Lower leg skin (tissue), 4 donors: ENCODE results near the gene PDCD1. TPM values are rescaled to one million over a fixed set of nuclear protein-coding genes. Genes with fewer than 3 reads are reported as not detected.

ENCODE experiments used
- DNase-seq, 2 donors: peaks; one replicate each; pipeline ENCODE4 v3.0.0-alpha.2; 2019; ENCODE audit warnings: low spot score in 2 of 2
- H3K4me3 ChIP-seq: fragments of 200-600 bp; sonication (generic); 2 replicates; pipeline ENCODE4 v1.5.1; 2017; ENCODE audit warnings: mild to moderate bottlenecking, low read depth; ENCODE audit not compliant: poor library complexity, severe bottlenecking
- CTCF ChIP-seq, 3 donors: fragments of 450-650 bp; IDR thresholded peaks; one replicate each; pipeline ENCODE4 v1.5.1; 2016; ENCODE audit warnings: antibody characterized with exemption in 3 of 3, mild to moderate bottlenecking in 3 of 3, moderate library complexity in 2 of 3
- POLR2A ChIP-seq, 2 donors: fragments of 450-650 bp; IDR thresholded peaks; one replicate each; pipeline ENCODE4 v1.6.1; 2016 to 2017; ENCODE audit warnings: antibody characterized with exemption in 2 of 2, mild to moderate bottlenecking in 1 of 2, moderate library complexity in 1 of 2
- WGBS, 2 donors: methylation state at CpG; one replicate each; pipeline ENCODE4 v1.1.5; 2018; 5-methylcytosine and 5-hydroxymethylcytosine counted together
- intact Hi-C: fragments of 100-400 bp; cut with DNase I; formaldehyde crosslinking; loops from one replicate; pipeline ENCODE4 v1.15.0; 2023; ENCODE audit warnings: low total_unique reads
- total RNA-seq, 4 donors: library from RNA; depleted of rRNA; stranded (reverse); fragments of >200 nt; gene quantifications; one replicate each; pipeline ENCODE4 v1.1.0, GENCODE V29; 2016

The PDCD1 gene
- total RNA-seq, 4 donors from 2014 or later = 0.42 to 1.3 (median 0.86) TPM; not detected in 1

DNA sequence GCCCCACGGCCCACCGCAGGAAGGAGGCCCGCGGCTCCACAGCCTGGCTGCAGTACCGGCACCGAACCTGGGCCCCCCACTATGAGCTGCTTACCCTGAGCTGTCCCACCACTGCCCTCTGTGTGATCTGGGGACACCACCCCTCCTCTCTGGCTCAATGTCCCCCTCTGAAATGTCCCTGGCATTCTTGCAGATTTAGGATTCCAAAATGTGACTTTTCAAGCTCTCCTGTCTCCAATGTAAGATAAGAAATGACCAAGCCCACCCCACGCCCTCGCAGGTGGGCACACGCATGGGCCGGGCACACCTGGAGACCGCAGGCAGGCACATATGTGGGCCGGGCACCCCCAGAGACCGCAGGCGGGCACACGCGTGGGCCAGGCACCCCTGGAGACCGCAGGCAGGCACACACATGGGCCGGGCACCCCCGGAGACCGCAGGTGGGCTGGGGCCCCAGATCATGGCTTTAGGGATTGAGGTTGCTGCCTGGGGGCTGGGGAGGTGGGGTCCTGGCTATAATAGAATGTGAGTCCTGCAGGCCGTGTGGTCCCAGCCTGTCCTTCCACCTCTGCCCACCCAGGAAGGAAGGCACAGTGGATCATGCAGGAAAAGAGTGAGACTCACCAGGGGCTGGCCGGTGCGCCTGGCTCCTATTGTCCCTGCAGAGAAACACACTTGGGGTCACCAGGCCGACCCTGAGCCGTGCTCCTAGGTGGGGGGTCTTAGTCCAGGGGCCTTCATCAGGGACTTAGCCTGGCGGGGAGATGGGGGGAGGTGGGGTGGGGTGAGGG, 7.2 kb downstream of the PDCD1 start:
- H3K4me3 ChIP-seq = no peak overlapping the region
- intact Hi-C loops = no loop called here
- no peak for TF ChIP-seq CTCF (IDR thresholded peaks at IDR 0.05)
- no peak for TF ChIP-seq POLR2A (IDR thresholded peaks at IDR 0.05)
- DNase-seq = peak in 1 of 2 donors; percentile 81
- 87 to 90% methylated on average over 23 to 26 of the region's 26 CpGs for WGBS, 2 donors

DNA sequence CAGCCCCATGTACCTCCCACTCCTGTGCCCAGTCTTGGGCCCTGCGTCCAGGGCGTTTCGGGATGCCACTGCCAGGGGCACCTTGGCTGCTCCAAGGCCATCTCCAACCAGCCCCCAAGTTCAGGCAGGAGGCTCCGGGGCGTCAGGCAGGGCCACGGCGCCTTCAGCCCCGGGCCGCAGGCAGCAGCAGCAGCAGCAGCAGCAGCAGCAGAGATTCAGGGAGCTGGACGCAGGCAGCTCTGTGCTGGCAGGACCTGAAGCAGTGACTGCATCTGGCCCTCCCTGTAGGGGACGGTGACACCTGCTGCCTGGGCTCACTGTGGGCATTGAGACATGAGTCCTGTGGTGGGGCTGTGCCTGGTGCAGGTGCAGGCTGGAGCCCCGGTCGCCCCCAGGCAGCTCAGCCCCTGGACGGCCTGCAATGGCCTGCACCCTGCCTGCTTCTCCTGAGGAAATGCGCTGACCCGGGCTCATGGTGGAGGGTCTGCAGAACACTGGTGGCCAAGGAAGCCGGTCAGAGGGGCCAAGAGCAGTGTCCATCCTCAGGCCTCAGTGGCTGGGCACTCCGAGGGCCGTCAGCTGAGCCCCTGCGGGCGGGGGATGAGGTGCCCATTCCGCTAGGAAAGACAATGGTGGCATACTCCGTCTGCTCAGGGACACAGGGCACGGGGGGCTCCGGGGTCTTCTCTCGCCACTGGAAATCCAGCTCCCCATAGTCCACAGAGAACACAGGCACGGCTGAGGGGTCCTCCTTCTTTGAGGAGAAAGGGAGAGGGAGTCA, 8.0 kb downstream of the PDCD1 start:
- peak in 1 of 2 donors; percentile 70 for DNase-seq
- H3K4me3 ChIP-seq = no peak overlapping the region
- no peak for TF ChIP-seq CTCF (IDR thresholded peaks at IDR 0.05)
- no peak for TF ChIP-seq POLR2A (IDR thresholded peaks at IDR 0.05)
- 90 to 93% methylated on average over 21 to 26 of the region's 27 CpGs for WGBS, 2 donors
- intact Hi-C loops = no loop called here

GRCh38 chr2:241849616-241850543, 8.8 kb downstream of the PDCD1 start:
- WGBS, 2 donors = 90 to 95% methylated on average over 11 to 16 of the region's 16 CpGs
- intact Hi-C loops = no loop called here
- peak in 1 of 2 donors; percentile 60 for DNase-seq

GRCh38 chr2:241848761-241849615, 9.7 kb downstream of the PDCD1 start:
- intact Hi-C loops = no loop called here
- WGBS, 2 donors = 80 to 86% methylated on average over 27 to 39 of the region's 39 CpGs
- H3K4me3 ChIP-seq = no peak overlapping the region
- no peak for TF ChIP-seq CTCF (IDR thresholded peaks at IDR 0.05)
- TF ChIP-seq POLR2A (IDR thresholded peaks at IDR 0.05) = no peak
- peak in 1 of 2 donors; percentile 75 for DNase-seq

More at GRCh38 chr2:241849616-241850543, 8.8 kb downstream of the PDCD1 start:
- TF ChIP-seq POLR2A (IDR thresholded peaks at IDR 0.05) = no peak
- TF ChIP-seq CTCF (IDR thresholded peaks at IDR 0.05) = no peak
- no peak overlapping the region for H3K4me3 ChIP-seq
